HCEC 1CT (cell line): ENCODE data around the gene SH2D4B.

Experiments used
- DNase-seq: peaks from one replicate; pipeline ENCODE4 v3.0.0-alpha.2; 2017

Gene SH2D4B

DNA sequence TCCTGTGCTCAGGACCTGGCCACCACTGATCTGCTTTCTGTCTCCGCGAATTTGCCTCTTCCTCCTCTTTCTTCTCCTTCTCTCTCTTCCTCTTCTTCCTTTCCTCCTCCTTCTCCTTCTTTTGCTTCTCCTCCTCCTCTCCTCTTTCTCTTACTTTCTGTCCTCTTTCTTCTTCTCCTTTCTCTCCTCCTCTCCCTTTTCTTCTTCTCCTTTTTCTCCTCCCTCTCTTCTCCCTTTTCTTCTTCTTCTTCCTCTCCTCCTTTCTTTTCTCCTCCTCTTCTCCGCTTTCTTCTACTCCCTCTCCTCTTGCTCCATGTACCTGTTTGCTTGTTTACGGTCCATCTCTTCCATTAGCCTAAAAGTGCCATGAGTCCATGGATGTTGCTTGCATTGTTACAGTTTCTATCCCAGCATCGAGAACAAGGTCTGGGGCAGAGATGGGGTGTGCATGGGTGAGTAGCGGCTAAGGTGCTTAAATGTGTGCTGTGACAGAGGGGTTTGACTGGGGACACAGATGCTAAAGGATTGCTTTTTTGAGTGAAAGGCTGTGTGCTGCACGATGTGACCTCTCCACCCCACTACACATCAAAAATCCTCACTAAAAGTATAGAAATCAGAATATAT lies 7.7 kb downstream of the SH2D4B start:
- DNase-seq, result no peak

DNA sequence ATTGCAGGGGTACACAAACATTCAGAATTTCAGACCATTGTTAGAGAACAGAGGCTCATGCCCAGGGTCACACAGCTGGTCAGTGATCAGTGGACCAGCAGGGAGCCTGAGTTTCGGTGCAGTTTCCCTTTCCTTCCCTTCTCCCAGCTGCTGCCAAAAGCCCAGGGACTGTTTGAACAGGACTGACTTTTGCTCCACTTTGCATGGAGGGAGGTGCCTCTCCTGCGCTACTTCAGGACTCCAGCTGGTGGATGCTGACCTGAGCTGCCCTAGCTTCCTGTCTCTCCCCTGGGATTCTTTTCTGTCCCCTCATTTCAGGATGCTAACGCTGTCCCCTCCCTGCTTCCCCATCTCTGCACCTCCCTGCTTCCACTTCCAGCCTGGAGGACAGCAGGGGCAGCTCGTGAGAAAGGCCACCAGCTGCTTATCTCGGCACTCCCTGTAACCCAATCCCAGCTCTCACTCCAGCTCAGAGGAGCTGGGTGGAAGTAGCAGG lies 14.5 kb downstream of the SH2D4B start:
- no peak for DNase-seq

DNA sequence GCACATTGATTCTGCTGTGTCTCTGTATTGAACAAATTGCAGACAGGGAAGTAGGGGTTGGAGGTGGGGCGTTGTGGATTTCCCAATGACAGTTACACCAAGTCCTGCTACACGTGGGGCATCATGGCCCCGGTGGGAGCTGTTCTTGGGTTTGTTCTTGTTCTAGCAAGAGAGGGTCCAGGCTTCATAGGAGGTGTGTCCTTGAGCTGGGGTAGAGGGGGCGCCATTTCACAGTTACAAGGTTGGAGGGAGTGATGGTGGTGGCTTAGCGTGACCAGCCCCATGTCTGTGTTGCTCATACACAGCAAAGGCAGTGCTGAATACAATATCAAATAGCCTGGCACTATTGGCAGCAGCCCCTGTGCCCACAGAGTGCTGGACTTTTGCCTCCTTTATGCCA lies 15.7 kb downstream of the SH2D4B start:
- no peak for DNase-seq

DNA sequence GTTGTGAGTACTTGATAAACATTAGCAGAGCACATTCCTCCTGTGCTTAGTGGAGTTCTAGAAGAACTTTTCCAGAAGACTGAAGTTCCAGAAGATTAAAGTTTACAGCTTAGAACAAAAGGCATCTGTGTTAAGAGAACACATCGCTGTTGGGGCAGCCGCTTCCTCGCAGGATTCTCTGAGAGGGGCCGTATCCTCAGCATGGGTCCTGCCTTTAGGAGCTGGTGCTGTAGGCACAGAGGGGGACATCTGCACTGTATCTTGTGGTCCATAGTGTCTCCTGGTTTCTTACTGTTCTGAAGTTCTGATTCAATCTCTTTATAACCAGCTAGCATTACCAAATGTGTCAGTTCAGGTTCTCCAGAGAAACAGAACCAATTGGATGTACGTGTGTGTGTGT lies 16.3 kb downstream of the SH2D4B start:
- DNase-seq, result no peak

DNA sequence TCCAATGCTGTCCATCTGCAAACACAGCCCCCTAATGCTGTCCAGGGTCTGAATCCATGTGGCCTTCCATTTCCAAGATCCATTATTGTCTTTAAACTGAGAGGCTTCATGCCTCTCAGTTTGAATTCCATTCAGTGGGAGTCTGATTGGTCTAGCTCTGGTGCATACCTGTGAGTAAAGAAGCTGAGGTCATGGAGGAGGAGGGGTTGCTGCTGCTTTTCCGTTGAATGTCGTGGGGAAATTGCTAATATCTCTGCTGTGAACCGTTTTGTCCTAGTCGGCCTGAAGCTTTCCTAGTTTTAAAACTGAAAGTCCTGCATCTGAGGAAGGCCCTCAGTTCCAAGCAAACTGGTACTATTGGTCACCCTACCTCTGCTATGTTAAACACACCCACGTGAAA lies 17.7 kb downstream of the SH2D4B start:
- DNase-seq, result no peak

DNA sequence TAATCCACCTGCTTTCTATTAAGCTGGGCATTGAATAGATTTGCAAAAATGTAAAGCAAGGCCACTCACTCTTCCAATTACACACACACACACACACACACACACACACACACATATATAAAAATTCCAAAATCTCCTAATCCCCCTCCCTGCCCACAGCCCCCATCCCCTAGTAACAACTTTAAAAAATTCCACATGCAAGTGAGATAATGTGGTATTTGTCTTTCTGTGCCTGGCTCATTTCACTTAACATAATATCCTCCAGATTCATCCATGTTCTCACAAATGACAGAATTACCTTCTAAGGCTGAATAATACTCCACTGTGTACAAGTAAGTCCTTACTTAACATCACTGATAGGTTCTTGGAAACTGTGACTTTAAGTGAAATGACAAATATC lies 24.2 kb downstream of the SH2D4B start:
- DNase-seq, result no peak

DNA sequence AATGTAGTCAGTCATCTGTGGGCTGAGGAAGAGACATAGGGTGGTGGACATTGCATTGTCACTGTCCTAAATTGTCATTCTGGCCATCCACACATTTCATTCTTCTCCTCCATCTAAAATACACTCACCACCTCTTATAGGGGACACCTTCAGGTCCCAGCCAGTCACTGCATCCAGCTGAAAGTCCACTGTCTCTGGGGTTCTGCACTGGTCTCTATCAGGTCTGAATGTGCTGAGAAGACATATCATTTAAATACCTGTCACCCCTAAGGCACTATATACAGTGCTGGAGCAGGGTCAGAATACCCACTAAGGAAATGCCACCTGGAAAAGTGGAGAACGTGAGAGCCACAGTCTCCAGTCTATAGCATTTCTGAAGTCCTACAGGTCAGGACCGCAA lies 29.6 kb downstream of the SH2D4B start:
- no peak for DNase-seq

DNA sequence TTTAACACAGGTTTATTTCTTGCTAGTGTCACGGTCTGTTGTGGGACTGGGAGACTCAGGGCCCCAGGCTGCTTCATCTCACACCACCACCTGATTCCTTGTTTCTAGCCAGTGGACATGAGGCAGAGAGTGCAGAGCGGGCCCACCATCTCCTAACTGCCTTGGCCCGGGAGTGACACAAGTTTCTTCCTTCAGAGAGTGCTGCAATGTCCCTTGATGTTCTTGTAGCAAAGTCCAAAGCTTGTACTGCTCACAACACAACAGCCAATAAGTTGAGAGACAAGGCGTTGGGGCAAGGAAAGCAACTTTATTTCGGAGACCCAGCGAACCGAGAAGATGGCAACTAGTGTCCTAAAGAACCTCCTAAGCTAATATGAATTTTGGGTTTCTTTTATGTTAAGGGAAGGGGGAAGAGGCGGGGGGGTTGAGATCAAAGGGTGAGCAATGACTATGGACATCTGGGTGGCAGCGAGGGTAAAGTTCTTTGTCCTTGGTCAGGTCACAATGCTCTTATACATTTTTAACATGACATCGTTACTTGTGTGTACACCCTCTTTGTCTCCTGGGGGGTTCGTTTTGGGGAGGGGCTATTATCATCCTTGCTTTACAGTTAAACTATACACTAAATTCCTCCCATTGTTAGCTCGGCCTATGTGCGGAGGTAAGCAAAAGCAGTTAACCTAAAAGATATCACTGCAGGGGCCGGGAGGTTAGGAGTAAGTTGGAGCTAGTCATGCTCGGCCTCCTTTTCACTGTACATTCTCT lies 31.6 kb downstream of the SH2D4B start:
- no peak for DNase-seq

DNA sequence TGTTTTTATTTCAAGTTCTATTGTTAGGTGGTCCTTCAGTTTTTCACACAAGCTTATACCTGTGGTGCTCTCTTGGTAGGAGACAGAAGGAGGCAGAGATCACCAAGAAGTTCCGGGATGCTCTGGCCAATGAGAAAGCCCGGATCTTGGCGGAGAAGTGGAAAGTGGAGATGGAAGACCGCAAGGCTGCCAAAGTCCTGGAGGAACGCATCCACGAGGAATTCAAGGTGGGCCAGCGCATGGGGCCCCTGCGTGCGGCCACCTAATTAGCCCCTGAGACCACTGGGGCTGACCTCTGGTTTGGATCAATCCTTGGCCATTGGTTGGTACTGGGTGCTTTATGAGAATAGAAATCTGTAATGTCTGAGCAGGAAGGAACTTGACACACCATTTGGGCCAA lies 33.6 kb downstream of the SH2D4B start:
- no peak for DNase-seq

DNA sequence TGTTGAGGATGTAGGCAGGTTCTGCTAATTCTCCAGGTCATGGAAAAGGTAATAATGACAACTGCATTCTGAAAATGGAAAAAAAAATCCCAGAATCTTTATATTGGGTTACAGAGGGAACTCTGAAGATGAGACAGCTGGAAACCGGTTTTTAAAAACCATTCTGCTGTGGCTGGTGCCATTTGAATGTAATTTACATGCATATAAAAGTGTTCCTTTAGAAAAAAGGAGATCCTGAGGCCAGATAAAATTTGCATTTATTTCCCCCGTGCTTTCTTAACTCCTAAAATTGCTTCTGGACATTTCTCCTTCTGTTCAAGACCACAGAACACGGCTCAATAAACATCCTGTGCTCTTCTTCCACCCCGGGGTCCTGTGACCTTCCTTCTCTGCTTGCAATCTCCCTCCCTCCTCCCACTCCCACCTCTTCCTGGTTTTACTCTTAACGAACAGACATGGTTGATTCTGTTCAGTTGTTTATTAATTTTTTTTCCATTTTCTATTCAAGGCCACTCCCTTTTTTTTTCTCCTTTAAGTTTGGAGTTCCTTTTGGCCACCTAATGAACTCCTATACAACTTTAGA lies 41.6 kb downstream of the SH2D4B start:
- no peak for DNase-seq

DNA sequence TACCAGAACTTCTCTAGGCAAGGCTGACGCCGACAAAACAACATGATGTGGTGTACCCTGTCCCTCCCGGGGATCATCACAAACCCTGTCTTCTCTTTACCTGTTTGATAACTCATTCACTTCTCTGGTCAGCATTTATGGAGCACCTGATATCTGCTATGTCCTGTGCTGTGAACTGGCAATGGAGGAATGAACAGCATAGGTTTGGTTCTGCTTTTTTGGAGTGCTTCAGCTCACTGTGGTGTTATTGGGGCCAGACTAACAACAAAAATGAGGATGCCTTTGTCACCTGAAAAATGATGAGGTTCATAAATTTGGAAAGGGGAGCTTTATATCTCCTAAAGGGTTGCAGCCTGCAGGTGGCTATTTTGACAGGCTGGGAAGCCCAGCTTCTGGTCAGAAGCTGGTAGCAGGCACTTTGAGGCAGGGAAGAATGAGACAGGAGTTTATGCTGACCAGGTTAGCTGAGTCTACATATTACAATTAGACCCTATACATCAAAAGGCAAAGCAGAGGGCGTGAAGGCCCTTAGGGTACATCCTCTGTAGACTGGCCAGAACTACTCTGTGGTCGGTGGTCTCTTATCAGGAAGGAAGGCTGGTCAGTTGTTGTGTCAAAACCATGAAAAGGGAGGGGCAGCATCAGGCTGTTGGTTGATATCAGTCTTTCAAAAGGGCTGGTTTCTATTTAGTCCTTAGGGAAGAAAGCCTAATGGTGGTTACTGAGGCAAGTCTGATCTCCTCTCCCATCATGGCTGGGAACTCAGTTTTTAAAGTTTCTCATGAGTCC lies 42.3 kb downstream of the SH2D4B start:
- no peak for DNase-seq

DNA sequence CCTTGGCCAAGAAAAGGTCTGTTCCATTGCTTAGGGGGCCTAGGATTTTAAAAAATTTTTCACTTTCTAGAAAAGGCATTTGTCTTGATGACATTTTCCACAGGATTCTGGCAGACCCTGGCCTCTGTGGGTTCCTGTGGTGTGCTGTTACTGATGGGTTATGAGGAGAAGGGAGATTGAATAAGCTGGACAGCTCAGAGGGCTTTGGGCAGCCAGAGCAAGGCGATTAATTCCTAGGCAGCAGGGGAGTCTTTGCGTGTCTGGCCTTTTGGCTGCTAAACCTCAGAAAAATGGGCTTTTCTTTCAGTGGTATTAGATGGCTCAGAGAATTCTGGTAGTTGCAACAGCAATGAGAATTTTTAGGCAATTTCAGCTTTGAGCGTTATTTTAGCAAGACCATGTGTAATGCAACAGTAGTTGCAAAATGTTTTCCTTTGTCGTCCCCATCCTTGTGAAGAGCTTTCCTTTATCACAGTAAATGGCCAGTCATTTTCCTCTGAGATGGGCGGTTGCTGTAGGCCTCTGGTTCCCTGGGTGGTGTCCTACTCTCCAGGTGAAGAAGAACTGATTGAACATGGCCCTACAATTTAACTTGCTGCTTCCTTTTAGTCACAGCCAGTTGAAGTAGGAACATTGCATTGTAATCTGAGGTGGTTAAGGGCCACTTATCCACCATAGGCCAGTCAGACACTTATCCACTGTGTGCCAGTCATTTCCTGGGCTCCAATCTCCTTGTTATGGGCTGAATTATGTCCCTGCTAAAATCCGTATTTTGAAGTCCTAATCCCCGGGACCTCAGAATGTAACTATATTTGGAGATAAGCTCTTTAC lies 43.2 kb downstream of the SH2D4B start:
- DNase-seq, result no peak

DNA sequence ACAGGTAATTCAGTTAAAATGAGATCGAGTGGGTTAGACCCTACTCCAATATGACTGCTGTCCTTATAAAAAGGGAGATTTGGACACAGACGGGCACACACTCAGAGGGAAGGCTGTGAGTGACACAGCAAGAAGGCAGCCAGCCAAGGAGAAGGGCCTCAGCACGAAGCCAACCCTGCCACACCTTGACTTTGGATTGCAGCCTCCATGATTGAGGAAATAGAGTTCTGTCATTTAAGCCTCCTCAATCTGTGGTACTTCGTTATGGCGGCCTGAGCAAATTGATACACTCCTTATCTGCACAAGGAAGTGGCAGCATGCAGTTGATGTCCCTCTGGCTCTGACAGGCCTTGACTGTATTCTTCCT lies 43.8 kb downstream of the SH2D4B start:
- no peak for DNase-seq

DNA sequence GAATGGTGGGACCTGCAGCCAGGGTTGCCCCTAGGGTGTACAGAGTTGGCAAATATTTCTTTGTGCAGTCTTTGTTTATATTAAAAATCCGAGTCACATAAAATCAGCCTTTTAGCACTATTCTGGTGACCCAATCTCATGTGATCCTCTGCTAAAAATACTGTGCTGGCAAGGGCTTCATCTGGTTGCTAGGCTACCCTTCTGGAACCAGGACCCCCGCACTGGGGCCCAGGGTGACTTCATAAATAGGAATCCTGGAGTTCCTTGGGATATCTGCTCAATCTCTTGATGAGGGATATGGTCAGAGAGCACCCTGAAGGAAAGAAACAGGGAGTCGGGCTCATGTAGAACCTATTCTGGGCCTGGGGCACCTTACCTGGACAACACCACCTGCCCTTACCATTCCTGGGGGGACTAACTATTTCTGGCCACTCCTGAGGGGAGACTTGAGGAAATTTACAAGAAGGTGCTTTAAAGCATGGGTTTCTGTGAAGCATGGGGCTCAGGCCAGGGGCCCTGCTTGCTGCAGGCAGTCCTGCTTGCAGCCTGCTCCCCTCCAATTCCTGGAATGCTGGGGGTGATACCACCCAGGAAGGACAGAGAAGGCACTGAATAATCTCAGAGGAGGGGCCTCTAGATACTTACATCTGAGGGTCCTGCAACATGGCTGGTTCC lies 44.7 kb downstream of the SH2D4B start:
- no peak for DNase-seq

DNA sequence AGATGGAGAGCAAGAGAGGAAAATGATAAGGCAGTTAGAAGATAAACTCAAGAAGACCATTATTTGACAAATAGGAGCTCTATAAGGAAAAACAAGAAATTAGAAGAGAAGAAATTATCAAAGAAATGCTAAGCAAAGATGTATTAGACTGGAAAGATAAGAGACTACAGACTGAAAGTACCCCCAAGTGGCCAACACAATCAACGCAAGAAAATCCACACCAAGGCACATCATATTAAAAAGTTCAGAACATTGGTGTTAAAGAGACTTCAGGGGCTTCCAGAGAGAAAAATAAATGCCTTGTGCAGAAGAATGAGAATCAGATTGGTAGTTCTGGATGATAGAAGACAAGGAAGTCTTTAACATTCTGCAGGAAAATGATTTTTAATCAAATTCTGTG lies 46.0 kb downstream of the SH2D4B start:
- DNase-seq, result no peak

DNA sequence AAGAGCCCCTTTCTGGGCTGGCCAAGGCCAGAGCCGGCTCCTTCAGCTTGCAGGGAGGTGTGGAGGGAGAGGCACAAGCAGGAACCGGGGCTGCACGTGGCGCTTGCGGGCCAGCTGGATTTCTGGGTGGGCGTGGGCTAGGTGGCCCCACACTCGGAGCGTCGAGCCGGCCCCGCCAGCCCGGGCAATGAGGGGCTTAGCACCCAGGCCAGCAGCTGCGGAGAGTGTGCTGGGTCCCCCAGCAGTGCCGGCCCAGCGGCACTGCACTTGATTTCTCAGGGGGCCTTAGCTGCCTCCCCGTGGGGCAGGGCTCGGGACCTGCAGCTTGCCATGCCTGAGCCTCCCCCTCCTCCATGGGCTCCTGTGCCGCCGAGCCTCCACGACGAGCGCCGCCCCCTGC lies 48.1 kb downstream of the SH2D4B start:
- DNase-seq, result no peak

DNA sequence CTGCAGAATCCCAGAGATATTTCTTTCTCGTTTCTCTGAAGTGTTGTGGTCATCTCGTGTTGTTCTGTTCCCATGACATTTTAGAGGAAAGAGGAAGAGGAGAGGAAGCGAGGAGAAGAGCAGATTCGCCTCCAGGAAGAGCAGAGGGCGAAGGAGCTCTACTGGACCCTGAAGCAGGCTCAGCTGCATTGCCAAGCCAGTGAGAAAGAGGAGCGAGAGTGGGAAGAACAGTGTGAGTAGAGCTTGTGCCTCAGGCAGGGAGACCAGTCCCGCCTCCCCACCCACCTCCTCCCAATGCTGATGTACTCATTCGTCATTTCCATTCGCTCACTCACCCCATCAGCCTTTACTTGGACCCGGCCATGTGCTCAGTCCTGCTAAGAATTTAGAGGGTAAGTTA lies 50.8 kb downstream of the SH2D4B start:
- DNase-seq, result no peak

DNA sequence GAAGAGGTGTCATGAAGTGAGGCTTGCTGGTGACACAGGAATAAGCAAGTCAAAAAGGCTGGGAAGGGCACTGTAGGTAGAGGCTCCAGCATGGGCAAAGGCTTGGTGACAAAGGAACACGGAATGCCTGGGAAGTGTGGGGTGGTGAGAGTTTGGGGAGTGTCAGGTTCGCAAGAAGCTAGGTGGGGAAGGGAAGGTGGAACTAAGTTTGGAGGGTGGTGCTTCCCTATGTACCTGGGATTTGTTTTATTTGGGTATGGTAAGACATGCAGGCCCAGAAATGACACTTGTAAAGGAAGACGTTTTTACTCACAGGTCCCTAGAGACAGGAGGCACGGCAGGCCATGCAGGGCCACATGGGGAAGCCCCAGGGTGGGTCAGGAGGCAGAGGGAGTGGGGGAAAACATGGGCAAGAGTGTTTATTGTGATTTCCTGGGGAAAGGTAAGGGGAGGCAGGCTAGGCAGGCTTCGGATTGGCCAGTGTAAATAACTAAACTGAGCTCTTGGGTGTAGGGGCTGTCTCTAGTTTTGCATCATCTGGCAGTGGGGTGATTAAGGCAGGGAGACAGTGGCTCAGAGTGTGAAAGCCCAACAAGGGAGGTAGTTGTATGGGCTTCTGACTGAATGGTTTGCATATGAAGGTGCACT lies 52.1 kb downstream of the SH2D4B start:
- no peak for DNase-seq

DNA sequence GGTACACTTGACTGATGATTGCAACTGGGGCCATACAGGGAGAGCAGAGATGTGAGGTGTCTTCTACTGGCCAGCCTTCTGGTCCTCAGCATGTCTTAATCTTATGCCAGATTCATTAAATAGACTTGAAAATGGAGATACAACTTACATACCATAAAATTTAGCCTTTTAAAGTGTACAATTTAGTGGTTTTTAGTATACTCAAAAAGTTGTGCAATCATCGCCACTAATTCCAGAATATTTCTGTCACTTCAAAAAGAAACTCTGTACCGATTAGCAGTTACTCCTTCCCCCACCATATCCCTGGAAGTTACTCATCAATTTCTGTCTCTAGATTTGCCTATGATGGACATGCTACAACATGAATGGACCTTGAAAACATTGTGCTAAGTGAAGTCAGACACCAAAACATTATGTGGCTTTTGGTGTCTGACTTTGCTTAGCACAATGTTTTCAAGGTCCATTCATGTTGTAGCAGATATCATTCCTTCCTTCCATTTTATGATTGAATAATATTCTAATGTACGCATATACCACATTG lies 53.0 kb downstream of the SH2D4B start:
- no peak for DNase-seq

DNA sequence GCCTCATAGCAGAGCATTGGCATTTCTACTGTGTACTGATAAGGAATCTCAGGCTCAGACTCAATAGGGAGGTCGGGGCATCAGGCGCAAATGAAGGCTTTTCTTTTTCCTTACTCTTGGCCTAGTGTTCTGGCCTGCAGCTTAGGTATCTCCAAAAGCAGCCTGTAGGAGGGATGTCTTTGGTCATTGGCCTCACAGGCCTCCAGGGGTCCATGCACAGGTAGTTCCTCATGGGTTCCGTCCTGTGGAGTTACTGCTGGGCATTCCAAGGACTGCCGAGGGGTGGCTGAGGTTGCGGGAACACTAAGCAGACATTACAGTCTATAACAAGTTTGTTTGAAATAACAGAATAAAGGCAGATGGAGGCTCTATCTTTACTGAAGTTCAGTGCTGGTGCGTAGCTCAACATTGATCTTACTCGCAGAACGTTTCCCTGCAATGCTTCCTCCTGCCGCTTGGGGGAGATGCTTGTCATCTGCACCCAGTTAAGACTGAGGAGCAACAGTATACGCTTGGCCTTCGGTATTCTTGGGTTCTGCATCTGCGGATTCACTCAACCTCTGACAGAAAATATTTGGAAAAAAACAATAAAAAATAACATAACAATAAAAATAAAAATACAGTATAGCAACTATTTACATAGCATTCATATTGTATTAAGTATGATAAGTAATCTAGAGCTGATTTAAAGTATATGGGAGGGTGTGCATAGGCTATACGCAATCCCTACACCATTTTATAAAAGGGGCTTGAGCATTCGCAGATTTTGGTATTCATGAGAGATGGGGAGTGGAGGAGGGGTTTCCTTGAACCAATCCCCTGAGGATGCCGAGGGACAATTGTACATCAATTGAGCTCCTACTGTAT lies 58.9 kb downstream of the SH2D4B start:
- DNase-seq, result peak; percentile 47
